ENCODE data around the gene PIN1. TPM values are rescaled to one million over a fixed set of nuclear protein-coding genes. Genes with fewer than 3 reads are reported as not detected.
"Not testable (repeated sequence)": the region's sequence is repeated elsewhere in the genome, so short reads cannot be mapped to it uniquely, and the experiment has no call there.

The PIN1 gene
- polyA plus RNA-seq, 1 experiment = 33.6 TPM

- Histone ChIP-seq H3K27me3 (ENCODE audit: control insufficient read depth, insufficient read depth, low read length) (no peaks in the 10 kb centered on the region), H3K27ac (ENCODE audit: low read depth, low read length) (no peak overlapping the region), H3K9me3 (ENCODE audit: control insufficient read depth, insufficient read depth, low read length) (no peaks in the 10 kb centered on the region; the same call in 1 of the 2 replicates), H3K4me3 (ENCODE audit: low read depth, low read length) (no peak overlapping the region)
- no peak for TF ChIP-seq CTCF (IDR thresholded peaks at IDR 0.05; ENCODE audit: low read depth, low read length)
- DNase-seq (ENCODE audit: low read depth, low spot score) = no peak
- CTCF ChIA-PET = interaction anchor here (0.5 to 1.0 kb wide), 4 partner anchors 11 to 878 kb away, joined by 3 to 9 read pairs (median 5); partner anchors contain the start of genes DNM2 and UBL5
- POLR2A ChIA-PET = interaction anchor here (0.8 kb wide), 1 partner anchor 13 kb away, joined by 8 read pairs; no protein-coding TSS in a partner anchor
These were observed 4.3 kb downstream of the PIN1 start for GRCh38 chr19:9839415-9839814.

- no peak for TF ChIP-seq CTCF (IDR thresholded peaks at IDR 0.05; ENCODE audit: low read depth, low read length)
- no peak overlapping the region for H3K27ac ChIP-seq (ENCODE audit: low read depth, low read length)
- H3K9me3 ChIP-seq (ENCODE audit: control insufficient read depth, insufficient read depth, low read length) = no peaks in the 10 kb centered on the region; the same call in 1 of the 2 replicates
- H3K4me3 ChIP-seq (ENCODE audit: low read depth, low read length) = no peak overlapping the region
- CTCF ChIA-PET = interaction anchor here (0.9 kb wide), 1 partner anchor 8 kb away, joined by 4 read pairs; the partner anchor contains the start of gene PIN1
- DNase-seq (ENCODE audit: low read depth, low spot score) = no peak
- POLR2A ChIA-PET = no interaction called here
- H3K27me3 ChIP-seq (ENCODE audit: control insufficient read depth, insufficient read depth, low read length) = no peaks in the 10 kb centered on the region
These were observed 7.9 kb downstream of the PIN1 start for GRCh38 chr19:9842834-9843625.

- H3K27me3 ChIP-seq (ENCODE audit: control insufficient read depth, insufficient read depth, low read length); DNase-seq (ENCODE audit: low read depth, low spot score); H3K9me3 ChIP-seq (ENCODE audit: control insufficient read depth, insufficient read depth, low read length); H3K4me3 ChIP-seq (ENCODE audit: low read depth, low read length); POLR2A ChIA-PET; H3K27ac ChIP-seq (ENCODE audit: low read depth, low read length): not testable (repeated sequence)
- CTCF ChIA-PET = interaction anchor here (0.9 kb wide), 1 partner anchor 8 kb away, joined by 4 read pairs; the partner anchor contains the start of gene PIN1
These were observed 8.6 kb downstream of the PIN1 start for GRCh38 chr19:9843626-9844273.

GRCh38 chr19:9847087-9847671 lies 12.1 kb downstream of the PIN1 start:
- POLR2A ChIA-PET = no interaction called here
- DNase-seq (ENCODE audit: low read depth, low spot score) = peak; percentile 90
- H3K9me3 ChIP-seq (ENCODE audit: control insufficient read depth, insufficient read depth, low read length) = no peaks in the 10 kb centered on the region; the same call in 1 of the 2 replicates
- peak overlapping the region; percentile 82 for H3K27ac ChIP-seq (ENCODE audit: low read depth, low read length)
- peak; percentile 89 for TF ChIP-seq CTCF (IDR thresholded peaks at IDR 0.05; ENCODE audit: low read depth, low read length)
- H3K4me3 ChIP-seq (ENCODE audit: low read depth, low read length) = no peak overlapping the region
- no peaks in the 10 kb centered on the region for H3K27me3 ChIP-seq (ENCODE audit: control insufficient read depth, insufficient read depth, low read length)
- CTCF ChIA-PET = interaction anchor here (0.6 to 1.3 kb wide), 13 partner anchors 10 to 228 kb away, joined by 3 to 13 read pairs (median 4); partner anchors contain the start of genes PIN1 and UBL5

- peak; percentile 49 for TF ChIP-seq CTCF (IDR thresholded peaks at IDR 0.05; ENCODE audit: low read depth, low read length)
- DNase-seq (ENCODE audit: low read depth, low spot score) = no peak
- Histone ChIP-seq H3K27me3 (ENCODE audit: control insufficient read depth, insufficient read depth, low read length) (no peaks in the 10 kb centered on the region), H3K9me3 (ENCODE audit: control insufficient read depth, insufficient read depth, low read length) (no peaks in the 10 kb centered on the region; the same call in 1 of the 2 replicates), H3K27ac (ENCODE audit: low read depth, low read length) (no peak overlapping the region), H3K4me3 (ENCODE audit: low read depth, low read length) (no peak overlapping the region)
- POLR2A ChIA-PET = no interaction called here
- CTCF ChIA-PET = interaction anchor here (0.8 to 1.3 kb wide), 6 partner anchors 11 to 220 kb away, joined by 3 to 13 read pairs (median 5); partner anchors contain the start of genes PIN1 and UBL5
These were observed 12.9 kb downstream of the PIN1 start for GRCh38 chr19:9848060-9848459.
